H1 (cell line): ENCODE results near the gene NCK2. TPM values are rescaled to one million over a fixed set of nuclear protein-coding genes. Genes with fewer than 3 reads are reported as not detected.

Source experiments
- CTCF ChIA-PET: fragments of 300-600 bp; sonication (Branson Sonifier 250); formaldehyde crosslinking; loops from one replicate; lab custom pipeline; 2021; ENCODE audit not compliant: partially characterized antibody; lab: Charles Lee
- POLR2A ChIA-PET: fragments of 300-600 bp; sonication (Branson Sonifier 250); formaldehyde crosslinking; loops from one replicate; lab custom pipeline; 2021; ENCODE audit warnings: inconsistent platforms; ENCODE audit not compliant: partially characterized antibody; lab: Charles Lee
- DNase-seq, 2 experiments: peaks; one replicate each; pipeline versions ENCODE4 v3.0.0 to v3.0.0-alpha.2; 2010 to 2022; ENCODE audit warnings: low spot score in 2 of 2, low read depth in 1 of 2, mixed read lengths in 1 of 2
- FAIRE-seq: peaks from 2 replicates; lab custom pipeline; 2011; peaks lifted over from hg19 to GRCh38; lab: Jason Lieb, UNC
- H2AFZ ChIP-seq: 2 replicates; pipeline ENCODE4 v1.8.1; 2012; ENCODE audit warnings: low read length, inconsistent platforms
- H2AK5ac ChIP-seq: 2 replicates; pipeline ENCODE4 v1.6.1; 2013; ENCODE audit warnings: low read depth, low read length
- H2BK120ac ChIP-seq: replicated peaks from 2 replicates; pipeline ENCODE3; 2013; ENCODE audit warnings: low read depth, low read length, inconsistent platforms
- H2BK12ac ChIP-seq: 2 replicates; pipeline ENCODE4 v1.6.1; 2013; ENCODE audit warnings: low read depth, low read length
- H2BK15ac ChIP-seq: 2 replicates; pipeline ENCODE4 v1.6.1; 2013; ENCODE audit warnings: low read length
- H2BK20ac ChIP-seq: 2 replicates; pipeline ENCODE4 v1.6.1; 2013; ENCODE audit warnings: low read length
- H2BK5ac ChIP-seq: 2 replicates; pipeline ENCODE4 v1.6.1; 2013; ENCODE audit warnings: low read depth, low read length
- H3K14ac ChIP-seq: 2 replicates; pipeline ENCODE4 v1.6.1; 2013; ENCODE audit warnings: inconsistent platforms; ENCODE audit not compliant: insufficient read length
- H3K18ac ChIP-seq: 2 replicates; pipeline ENCODE4 v1.6.1; 2013; ENCODE audit warnings: low read length; ENCODE audit errors: extremely low read depth
- H3K23ac ChIP-seq: 2 replicates; pipeline ENCODE4 v1.6.1; 2013; ENCODE audit warnings: inconsistent platforms; ENCODE audit not compliant: insufficient read length
- H3K23me2 ChIP-seq: 2 replicates; pipeline ENCODE4 v1.6.1; 2013; ENCODE audit warnings: low read depth, low read length
- H3K27ac ChIP-seq: 2 replicates; pipeline ENCODE4 v1.6.1; 2011; ENCODE audit warnings: low read depth, low read length, inconsistent platforms
- H3K27me3 ChIP-seq, 4 experiments: replicated peaks in 1 of 4; 1 replicate in 1 of 4; 2 replicates in 3 of 4; pipeline versions ENCODE4 v1.6.1 to v1.8.1; 2011 to 2013; ENCODE audit warnings: low read length in 3 of 4, mild to moderate bottlenecking in 3 of 4, inconsistent platforms in 2 of 4, mixed read lengths in 2 of 4, moderate library complexity in 1 of 4; ENCODE audit not compliant: control insufficient read depth in 3 of 4, insufficient read depth in 3 of 4; ENCODE audit errors: extremely low read depth in 1 of 4
- H3K36me3 ChIP-seq, 4 experiments: 2 replicates each; pipeline versions ENCODE4 v1.6.1 to v1.8.1; 2011 to 2013; ENCODE audit warnings: mild to moderate bottlenecking in 4 of 4, low read length in 3 of 4, moderate library complexity in 2 of 4, control low read depth in 1 of 4, inconsistent platforms in 1 of 4; ENCODE audit not compliant: insufficient read depth in 4 of 4, control insufficient read depth in 2 of 4
- H3K4ac ChIP-seq: replicated peaks from 2 replicates; pipeline ENCODE3; 2013; ENCODE audit warnings: low read length, low read depth, mixed read lengths, inconsistent platforms; ENCODE audit not compliant: insufficient read length
- H3K4me1 ChIP-seq, 4 experiments: replicated peaks in 1 of 4; 1 replicate in 1 of 4; 2 replicates in 3 of 4; pipeline versions ENCODE4 v1.6.1 to v1.8.1; 2011 to 2013; ENCODE audit warnings: low read length in 3 of 4, inconsistent platforms in 2 of 4, mixed read lengths in 1 of 4; ENCODE audit not compliant: insufficient read depth in 4 of 4, control insufficient read depth in 3 of 4
- H3K4me2 ChIP-seq, 2 experiments: 2 replicates each; pipeline versions ENCODE4 v1.6.1 to v1.8.1; 2011 to 2013; ENCODE audit warnings: low read depth in 2 of 2, low read length in 2 of 2, control low read depth in 1 of 2, inconsistent platforms in 1 of 2, mild to moderate bottlenecking in 1 of 2; ENCODE audit not compliant: insufficient read depth in 1 of 2
- H3K4me3 ChIP-seq, 4 experiments: fragments of 200-600, 300-600 bp in 1 of 4; sonication (generic), shearing (Covaris generic), sonication (Bioruptor Twin) in 1 of 4; 2 replicates each; pipeline versions ENCODE4 v1.5.1 to v1.8.1; 2011 to 2016; ENCODE audit warnings: low read length in 4 of 4, low read depth in 3 of 4, control low read depth in 2 of 4, inconsistent platforms in 2 of 4, mild to moderate bottlenecking in 2 of 4, mixed read lengths in 1 of 4, moderate library complexity in 1 of 4; ENCODE audit not compliant: insufficient read depth in 2 of 4; ENCODE audit errors: extremely low read depth in 1 of 4
- H3K56ac ChIP-seq: replicated peaks from 2 replicates; pipeline ENCODE3; 2013; ENCODE audit warnings: low read depth, mild to moderate bottlenecking, mixed read lengths, low read length, inconsistent platforms; ENCODE audit not compliant: insufficient read length
- H3K79me1 ChIP-seq: 2 replicates; pipeline ENCODE4 v1.6.1; 2013; ENCODE audit warnings: low read depth, low read length, control low read depth
- H3K79me2 ChIP-seq, 2 experiments: 2 replicates each; pipeline versions ENCODE4 v1.6.1 to v1.8.1; 2012 to 2013; ENCODE audit warnings: low read length in 2 of 2, mild to moderate bottlenecking in 2 of 2, inconsistent platforms in 1 of 2; ENCODE audit not compliant: insufficient read depth in 2 of 2, control insufficient read depth in 1 of 2
- H3K9ac ChIP-seq, 4 experiments: replicated peaks in 1 of 4; 1 replicate in 1 of 4; 2 replicates in 3 of 4; pipeline versions ENCODE4 v1.6.1 to v1.8.1; 2011 to 2013; ENCODE audit warnings: low read depth in 3 of 4, low read length in 3 of 4, control low read depth in 2 of 4, mild to moderate bottlenecking in 2 of 4, moderate library complexity in 2 of 4, inconsistent platforms in 1 of 4; ENCODE audit errors: extremely low read depth in 1 of 4
- H3K9me3 ChIP-seq, 2 experiments: 2 replicates each; pipeline versions ENCODE4 v1.6.1 to v1.8.1; 2012 to 2013; ENCODE audit warnings: mild to moderate bottlenecking in 2 of 2, moderate library complexity in 2 of 2, control low read depth in 1 of 2, inconsistent platforms in 1 of 2, low read depth in 1 of 2, low read length in 1 of 2, mixed read lengths in 1 of 2; ENCODE audit not compliant: insufficient read depth in 2 of 2
- H4K20me1 ChIP-seq, 2 experiments: replicated peaks in 1 of 2; 2 replicates each; pipeline versions ENCODE3 to v1.8.1; 2011 to 2013; ENCODE audit warnings: inconsistent platforms in 2 of 2, low read length in 2 of 2, mild to moderate bottlenecking in 1 of 2; ENCODE audit not compliant: insufficient read depth in 2 of 2, control insufficient read depth in 1 of 2
- H4K5ac ChIP-seq: 2 replicates; pipeline ENCODE4 v1.6.1; 2013; ENCODE audit warnings: low read length, low read depth, mixed read lengths, inconsistent platforms; ENCODE audit not compliant: insufficient read length
- H4K8ac ChIP-seq: 2 replicates; pipeline ENCODE4 v1.8.0; 2013; ENCODE audit warnings: mild to moderate bottlenecking, moderate library complexity, low read length, inconsistent platforms; ENCODE audit not compliant: insufficient read depth; ENCODE audit errors: extremely low read depth
- H4K91ac ChIP-seq: replicated peaks from 2 replicates; pipeline ENCODE3; 2013; ENCODE audit warnings: low read length, mixed read lengths, inconsistent platforms; ENCODE audit not compliant: insufficient read length
- CEBPB ChIP-seq: IDR thresholded peaks from 2 replicates; pipeline ENCODE4 v1.6.1; 2012; ENCODE audit warnings: low read depth, low read length
- CHD1 ChIP-seq: IDR thresholded peaks from 2 replicates; pipeline ENCODE4 v1.6.1; 2012; ENCODE audit warnings: low read depth, low read length, improper control_type of control experiment
- EZH2 ChIP-seq: fragments of 200-600 bp; sonication (generic); IDR thresholded peaks from 2 replicates; pipeline ENCODE4 v1.7.1; 2012; ENCODE audit warnings: low read depth, mild to moderate bottlenecking, moderate library complexity, low read length, inconsistent platforms; ENCODE audit not compliant: severe bottlenecking
- FOSL1 ChIP-seq: IDR thresholded peaks from 2 replicates; pipeline ENCODE4 v1.6.1; 2011; ENCODE audit warnings: mild to moderate bottlenecking, low read depth, low read length, moderate library complexity; ENCODE audit not compliant: insufficient read depth
- GABPA ChIP-seq: IDR thresholded peaks from 2 replicates; pipeline ENCODE4 v1.6.1; 2011; ENCODE audit warnings: mild to moderate bottlenecking, low read length, moderate library complexity, borderline replicate concordance; ENCODE audit not compliant: insufficient read depth
- GTF2F1 ChIP-seq: IDR thresholded peaks from 2 replicates; pipeline ENCODE4 v1.6.1; 2012; ENCODE audit warnings: low read depth, low read length, improper control_type of control experiment, borderline replicate concordance
- POLR2A ChIP-seq, 2 experiments: IDR thresholded peaks; 1 replicate in 1 of 2; 2 replicates in 1 of 2; pipeline ENCODE4 v1.6.1; 2011; ENCODE audit warnings: low read depth in 2 of 2, low read length in 2 of 2, mild to moderate bottlenecking in 2 of 2; ENCODE audit errors: control extremely low read depth in 1 of 2
- RAD21 ChIP-seq, 2 experiments: IDR thresholded peaks in 1 of 2; conservative IDR thresholded peaks in 1 of 2; 2 replicates each; pipeline ENCODE4 v1.6.1; 2011; ENCODE audit warnings: low read depth in 2 of 2, low read length in 2 of 2, improper control_type of control experiment in 1 of 2, inconsistent platforms in 1 of 2, mild to moderate bottlenecking in 1 of 2, moderate library complexity in 1 of 2
- RFX5 ChIP-seq: IDR thresholded peaks from 2 replicates; pipeline ENCODE4 v1.6.1; 2011; ENCODE audit warnings: low read depth, low read length, improper control_type of control experiment, borderline replicate concordance
- SIX5 ChIP-seq: IDR thresholded peaks from 2 replicates; pipeline ENCODE4 v1.6.1; 2011; ENCODE audit warnings: mild to moderate bottlenecking, low read depth, low read length
- TBP ChIP-seq: IDR thresholded peaks from 2 replicates; pipeline ENCODE4 v1.6.1; 2011; ENCODE audit warnings: low read depth, low read length, improper control_type of control experiment
- ZNF274 ChIP-seq: IDR thresholded peaks from 2 replicates; pipeline ENCODE4 v1.7.0; 2012; ENCODE audit warnings: low read length, borderline replicate concordance; ENCODE audit errors: extremely low read depth
- WGBS, 2 experiments: shearing (Covaris generic) in 1 of 2; methylation state at CpG; one replicate each; pipeline versions ENCODE4 v1.1.6 to v1.1.7; 2013 to 2015; ENCODE audit warnings: low lambda C conversion rate in 2 of 2, mixed read lengths in 2 of 2, inconsistent platforms in 1 of 2, low coverage in 1 of 2, missing lambda C conversion rate in 1 of 2; ENCODE audit not compliant: insufficient replicate concordance in 2 of 2, insufficient coverage in 1 of 2, insufficient read length in 1 of 2; ENCODE audit errors: extremely low coverage in 1 of 2, missing lambda C conversion rate in 1 of 2; 5-methylcytosine and 5-hydroxymethylcytosine counted together
- polyA plus RNA-seq, 7 experiments: library from polyadenylated mRNA; depleted of rRNA in 3 of 7; stranded (reverse) in 5 of 7; unstranded in 2 of 7; fragments of >200 nt in 5 of 7; fragments of 200-250 nt in 2 of 7; gene quantifications; 1 replicate in 5 of 7; 2 replicates in 1 of 7; 4 replicates in 1 of 7; pipeline versions ENCODE4 v1.2.1 to v1.2.3, GENCODE V29; 2011 to 2013; ENCODE audit warnings: missing spikeins in 2 of 7, mixed read lengths in 2 of 7
- total RNA-seq: library from RNA; stranded (reverse); fragmentation: NEBNext Ultra II Directional; extraction: Animal tissue kit (Norgen Biotek cat#: 25700); gene quantifications from 2 replicates; pipeline ENCODE4 v1.2.1, GENCODE V29; 2021
- TF ChIP-seq, protein P1 (sequence below): IDR thresholded peaks from 2 replicates; pipeline ENCODE4 v1.6.1; 2012; ENCODE audit warnings: low read length, inconsistent platforms

The NCK2 gene
- total and polyA plus RNA-seq, 2 of the 8 experiments (the other 6 are each of a cell fraction or from before 2014, with no cell fraction given), result 30.3 to 65.7 TPM

DNA sequence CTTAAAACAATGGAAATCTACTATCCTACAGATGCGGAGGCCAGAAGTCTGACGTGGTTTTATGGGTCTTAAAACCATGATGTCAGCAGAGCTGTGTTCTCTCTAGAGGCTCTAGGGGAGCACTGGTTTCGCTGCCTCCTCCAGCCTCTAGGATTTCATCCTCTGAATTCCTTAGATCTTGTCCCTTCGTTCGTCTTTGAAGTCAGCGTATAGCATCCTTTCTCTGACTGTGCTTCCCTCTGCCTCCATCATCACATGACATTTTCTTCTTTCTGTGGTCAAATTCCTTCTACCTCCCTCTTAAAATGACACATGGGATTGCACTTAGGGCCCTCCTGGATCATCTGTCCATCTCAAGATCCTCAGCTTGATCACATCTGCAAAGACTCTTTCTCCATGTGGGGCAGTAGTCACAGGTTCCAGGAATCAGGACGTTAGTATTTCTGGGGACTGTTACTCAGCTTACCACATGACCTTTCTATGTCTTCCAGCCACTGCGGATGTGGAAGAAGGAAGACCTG lies 22.7 kb upstream of the NCK2 start:
- Histone ChIP-seq H3K4me3 (no peak overlapping the region), H2AK5ac (no peak overlapping the region), H3K27ac (no peak overlapping the region), H3K27me3 (no peaks in the 10 kb centered on the region), H3K4me2 (no peak overlapping the region), H3K18ac (no peak overlapping the region), H3K4ac (no peak overlapping the region), H4K5ac (no peak overlapping the region), H3K79me2 (no peaks in the 10 kb centered on the region), H3K23me2 (no peaks in the 10 kb centered on the region), H3K14ac (no peak overlapping the region), H3K56ac (no peak overlapping the region), H3K79me1 (no peaks in the 10 kb centered on the region), H3K4me1 (no peaks in the 10 kb centered on the region; a peak in 1 of 7 replicates), H2BK15ac (no peak overlapping the region), H2BK20ac (no peak overlapping the region), H2BK12ac (no peak overlapping the region), H4K91ac (no peak overlapping the region), H2BK5ac (no peak overlapping the region), H3K23ac (no peak overlapping the region), H3K36me3 (no peaks in the 10 kb centered on the region), H3K9me3 (0 out of 4 replicates have a peak, but pooled peaks cover 0 to 1% of the 10 kb centered on the region in 2 experiments), H2AFZ (no peak overlapping the region), H4K8ac (no peak overlapping the region), H3K9ac (no peak overlapping the region), H4K20me1 (no peaks in the 10 kb centered on the region), H2BK120ac (no peak overlapping the region)
- DNase-seq (no peak), FAIRE-seq (no peak)
- ChIA-PET POLR2A (no interaction called here), CTCF (no interaction called here)
- 94% methylated on average over 8 of the region's 8 CpGs; no CpG with 5 or more reads in 1 of the 2 experiments for WGBS, 2 experiments
- TF ChIP-seq EZH2 (no peak), FOSL1 (no peak), RFX5 (no peak), POLR2A (IDR thresholded peaks at IDR 0.05; ENCODE audit: control extremely low read depth in 1 of 2, low read depth in 2 of 2, low read length in 2 of 2) (no peak), GTF2F1 (no peak), CEBPB (no peak), CHD1 (no peak), ZNF274 (no peak), SIX5 (no peak), GABPA (no peak), RAD21 (IDR thresholded peaks at IDR 0.05 in 1 of 2, conservative IDR thresholded peaks at IDR 0.05 in 1 of 2; ENCODE audit: low read depth in 2 of 2, low read length in 2 of 2) (no peak), TBP (no peak)
- TF ChIP-seq, protein P1, sequence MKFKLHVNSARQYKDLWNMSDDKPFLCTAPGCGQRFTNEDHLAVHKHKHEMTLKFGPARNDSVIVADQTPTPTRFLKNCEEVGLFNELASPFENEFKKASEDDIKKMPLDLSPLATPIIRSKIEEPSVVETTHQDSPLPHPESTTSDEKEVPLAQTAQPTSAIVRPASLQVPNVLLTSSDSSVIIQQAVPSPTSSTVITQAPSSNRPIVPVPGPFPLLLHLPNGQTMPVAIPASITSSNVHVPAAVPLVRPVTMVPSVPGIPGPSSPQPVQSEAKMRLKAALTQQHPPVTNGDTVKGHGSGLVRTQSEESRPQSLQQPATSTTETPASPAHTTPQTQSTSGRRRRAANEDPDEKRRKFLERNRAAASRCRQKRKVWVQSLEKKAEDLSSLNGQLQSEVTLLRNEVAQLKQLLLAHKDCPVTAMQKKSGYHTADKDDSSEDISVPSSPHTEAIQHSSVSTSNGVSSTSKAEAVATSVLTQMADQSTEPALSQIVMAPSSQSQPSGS, result no peak
